T-cell (primary cell): ENCODE results near the gene SDC1. TPM values are rescaled to one million over a fixed set of nuclear protein-coding genes. Genes with fewer than 3 reads are reported as not detected.

Experiments
- ATAC-seq, 4 experiments: fragments of 200-7000 bp in 3 of 4; fragments of 150-1000 bp in 1 of 4; cut with Tn5 transposase; replicated peaks in 1 of 4; 1 replicate in 3 of 4; 2 replicates in 1 of 4; pipeline ENCODE4 v1.10.0; 2021; ENCODE audit warnings: moderate library complexity in 3 of 4, mild to moderate bottlenecking in 2 of 4, moderate number of reproducible peaks in 1 of 4
- CTCF ChIA-PET, 2 donors: fragments of 300-600 bp; sonication (Branson Sonifier 250); formaldehyde crosslinking; loops; one replicate each; lab custom pipeline; 2022; ENCODE audit warnings: antibody characterized with exemption in 2 of 2; lab: Charles Lee
- POLR2A ChIA-PET, 2 donors: fragments of 300-600 bp; sonication (Branson Sonifier 250); formaldehyde crosslinking; loops; one replicate each; lab custom pipeline; 2022; ENCODE audit warnings: antibody characterized with exemption in 2 of 2; lab: Charles Lee
- DNase-seq, 35 experiments: peaks; one replicate each; pipeline versions ENCODE4 v3.0.0 to v3.0.0-alpha.2; 2013 to 2023
- H3K27ac ChIP-seq: one replicate; pipeline ENCODE4 v1.5.1; 2013; ENCODE audit warnings: low read length
- H3K27me3 ChIP-seq, 2 experiments: replicated peaks in 1 of 2; 1 replicate in 1 of 2; 2 replicates in 1 of 2; pipeline versions ENCODE4 v1.6.1 to v1.7.0; 2013; ENCODE audit warnings: low read length in 1 of 2, mixed read lengths in 1 of 2; ENCODE audit not compliant: control insufficient read depth in 2 of 2, insufficient read depth in 2 of 2; ENCODE audit errors: extremely low read depth in 1 of 2
- H3K36me3 ChIP-seq, 2 donors: 1 replicate in 1 of 2; 2 replicates in 1 of 2; pipeline versions ENCODE4 v1.6.1 to v1.7.0; 2013; ENCODE audit warnings: low read length in 1 of 2; ENCODE audit not compliant: control insufficient read depth in 2 of 2, insufficient read depth in 1 of 2; ENCODE audit errors: extremely low read depth in 1 of 2
- H3K4me1 ChIP-seq, 2 experiments: 1 replicate in 1 of 2; 2 replicates in 1 of 2; pipeline versions ENCODE4 v1.6.1 to v1.7.0; 2013; ENCODE audit warnings: low read length in 2 of 2, mixed read lengths in 1 of 2; ENCODE audit not compliant: insufficient read depth in 2 of 2, control insufficient read depth in 1 of 2; ENCODE audit errors: extremely low read depth in 1 of 2
- H3K4me3 ChIP-seq, 2 donors: 1 replicate in 1 of 2; 2 replicates in 1 of 2; pipeline versions ENCODE4 v1.5.1 to v1.7.0; 2013; ENCODE audit warnings: mild to moderate bottlenecking in 2 of 2, low read length in 1 of 2, moderate library complexity in 1 of 2; ENCODE audit not compliant: control insufficient read depth in 1 of 2; ENCODE audit errors: extremely low read depth in 1 of 2
- H3K9me3 ChIP-seq: 2 replicates; pipeline ENCODE4 v1.7.0; 2013
- H3K27ac Mint-ChIP-seq, 2 donors: one replicate each; pipeline ENCODE4 v1.8.0; 2020 to 2021; ENCODE audit warnings: mild to moderate bottlenecking in 2 of 2, mixed read lengths in 2 of 2
- H3K27me3 Mint-ChIP-seq, 2 donors: one replicate each; pipeline ENCODE4 v1.8.0; 2021 to 2022; ENCODE audit warnings: mixed read lengths in 2 of 2
- H3K36me3 Mint-ChIP-seq: one replicate; pipeline ENCODE4 v1.8.0; 2021; ENCODE audit warnings: mixed read lengths
- H3K4me1 Mint-ChIP-seq, 3 donors: one replicate each; pipeline ENCODE4 v1.8.0; 2020 to 2022; ENCODE audit warnings: mixed read lengths in 3 of 3, mild to moderate bottlenecking in 1 of 3
- H3K4me3 Mint-ChIP-seq, 3 donors: one replicate each; pipeline ENCODE4 v1.8.0; 2020 to 2022; ENCODE audit warnings: mild to moderate bottlenecking in 3 of 3, mixed read lengths in 3 of 3, moderate library complexity in 3 of 3
- H3K9me3 Mint-ChIP-seq, 3 donors: one replicate each; pipeline ENCODE4 v1.8.0; 2020 to 2022; ENCODE audit warnings: mixed read lengths in 3 of 3
- WGBS: methylation state at CpG from one replicate; pipeline ENCODE4 v1.1.5; 2013; ENCODE audit warnings: missing lambda C conversion rate; ENCODE audit not compliant: insufficient coverage; 5-methylcytosine and 5-hydroxymethylcytosine counted together
- total RNA-seq, 35 experiments: library from RNA in 6 of 35; stranded (reverse) in 6 of 35; fragments of 120-200 nt in 1 of 35; gene quantifications; one replicate each; pipeline versions ENCODE4 v1.2.1 to v1.2.4 and lab custom pipeline; 2013 to 2026

SDC1 gene
- total RNA-seq, 5 donors from 2014 or later (not counting 1 experiment from before 2014, with no cell fraction given), result 0.82 to 1.2 (median 0.99) TPM; not detected in 2

DNA sequence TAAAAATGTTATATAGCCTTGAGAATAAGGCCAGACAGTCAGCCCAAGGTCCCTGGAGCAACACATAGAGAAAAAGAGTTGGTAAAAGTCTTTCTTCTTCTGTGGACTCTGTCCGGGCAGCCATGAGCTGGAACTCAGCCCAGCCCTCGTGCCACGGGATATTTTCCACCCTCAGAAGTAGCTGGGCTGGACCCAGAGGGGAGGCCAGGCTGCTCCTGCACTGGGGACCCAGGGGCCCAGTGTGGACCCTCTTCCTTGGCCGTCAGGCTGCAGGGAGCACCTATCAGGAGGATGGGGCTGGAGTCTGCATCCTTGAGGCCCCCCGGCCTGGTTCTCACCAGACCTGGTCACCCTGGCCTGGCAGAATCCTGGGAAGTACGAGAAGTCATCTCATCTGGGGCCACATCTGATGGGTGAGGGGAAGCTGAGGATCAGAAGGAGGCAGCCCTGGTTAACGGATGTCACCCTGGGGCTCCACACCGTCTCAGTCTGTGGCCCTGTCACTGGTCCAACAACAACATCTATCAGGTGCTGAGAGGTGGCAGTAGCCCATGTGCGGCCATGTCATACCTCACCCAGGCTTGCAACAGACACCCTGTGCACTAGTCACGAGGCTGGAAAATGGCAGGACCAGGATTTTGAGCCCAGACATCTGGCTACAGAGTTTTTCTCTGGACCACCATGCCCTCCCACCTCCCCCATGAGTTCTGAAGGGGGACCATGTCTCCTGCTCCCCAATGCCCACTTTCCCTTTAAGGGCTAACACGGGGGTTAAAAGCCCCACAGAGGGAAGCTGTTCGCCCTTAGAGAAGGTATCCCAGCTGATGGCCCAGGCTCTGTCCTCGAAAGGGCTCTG is 33.0 kb downstream of the SDC1 start:
- no peak overlapping the region for H3K4me3 ChIP-seq
- Mint-ChIP-seq H3K36me3 (no peaks in the 10 kb centered on the region), H3K4me3 (no peak overlapping the region), H3K27ac (no peak overlapping the region), H3K27me3 (no peaks in the 10 kb centered on the region), H3K9me3 (no peaks in the 10 kb centered on the region), H3K4me1 (no peaks in the 10 kb centered on the region)
- CTCF ChIA-PET, result no interaction called here
- WGBS, result 61% methylated on average over 9 of the region's 13 CpGs
- no peaks in the 10 kb centered on the region for H3K9me3 ChIP-seq
- DNase-seq (no peak), ATAC-seq (no peak)
- H3K27me3 ChIP-seq, result peaks cover 0 to 35% of the 10 kb centered on the region in 2 experiments
- no peak overlapping the region for H3K27ac ChIP-seq
- no peaks in the 10 kb centered on the region for H3K4me1 ChIP-seq
- H3K36me3 ChIP-seq, result no peaks in the 10 kb centered on the region
- POLR2A ChIA-PET, result no interaction called here

DNA sequence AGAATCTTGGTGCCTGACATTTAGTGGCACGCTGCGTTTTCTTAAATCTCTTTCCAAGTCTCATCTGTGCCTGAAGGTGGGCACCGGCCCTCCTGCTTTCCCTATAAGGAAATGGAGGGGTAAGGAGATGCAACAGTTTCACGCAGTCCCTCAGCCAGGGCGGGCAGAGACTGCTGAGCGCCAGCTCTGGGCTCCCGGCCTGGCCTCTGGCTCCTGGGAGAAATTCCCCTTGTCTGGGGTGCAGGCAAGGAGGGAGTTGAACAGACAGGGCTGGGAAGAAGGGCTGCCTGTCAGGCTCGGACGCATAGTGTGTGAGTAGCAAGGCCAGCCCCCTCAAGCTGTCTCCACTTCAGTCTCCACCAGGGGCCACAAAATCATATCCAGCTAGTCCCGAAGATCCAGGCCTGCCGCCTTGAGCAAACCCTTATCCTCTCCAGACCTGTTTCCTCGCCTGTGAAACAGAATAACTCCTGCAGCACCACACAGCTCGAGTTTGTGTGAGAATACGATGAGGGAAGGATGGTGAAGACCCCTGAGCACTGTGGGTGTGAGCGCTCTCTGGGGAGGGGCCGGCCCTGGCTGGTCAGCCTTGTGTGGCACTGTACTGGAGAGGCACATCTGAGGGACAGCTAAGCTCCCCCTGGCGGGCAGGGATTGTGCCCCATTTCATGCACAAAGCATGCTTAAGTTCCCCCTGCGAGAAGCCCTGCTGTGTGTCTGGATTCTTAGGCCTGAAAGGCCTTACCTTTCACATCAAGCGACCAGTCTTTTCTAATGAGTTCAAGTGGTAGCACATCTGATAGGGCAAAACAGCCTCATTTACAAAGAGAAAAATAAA is 33.8 kb downstream of the SDC1 start:
- Mint-ChIP-seq H3K4me1 (no peaks in the 10 kb centered on the region), H3K27me3 (no peaks in the 10 kb centered on the region), H3K9me3 (no peaks in the 10 kb centered on the region), H3K36me3 (no peaks in the 10 kb centered on the region), H3K4me3 (no peak overlapping the region), H3K27ac (no peak overlapping the region)
- H3K4me3 ChIP-seq, result no peak overlapping the region
- no peak overlapping the region for H3K27ac ChIP-seq
- H3K9me3 ChIP-seq, result no peaks in the 10 kb centered on the region
- peaks cover 0 to 42% of the 10 kb centered on the region in 2 experiments for H3K27me3 ChIP-seq
- DNase-seq, result no peak
- no peaks in the 10 kb centered on the region for H3K36me3 ChIP-seq
- CTCF ChIA-PET, result no interaction called here
- no peak for ATAC-seq
- H3K4me1 ChIP-seq, result no peaks in the 10 kb centered on the region
- POLR2A ChIA-PET, result no interaction called here
- WGBS, result 91% methylated on average over 7 of the region's 19 CpGs

DNA sequence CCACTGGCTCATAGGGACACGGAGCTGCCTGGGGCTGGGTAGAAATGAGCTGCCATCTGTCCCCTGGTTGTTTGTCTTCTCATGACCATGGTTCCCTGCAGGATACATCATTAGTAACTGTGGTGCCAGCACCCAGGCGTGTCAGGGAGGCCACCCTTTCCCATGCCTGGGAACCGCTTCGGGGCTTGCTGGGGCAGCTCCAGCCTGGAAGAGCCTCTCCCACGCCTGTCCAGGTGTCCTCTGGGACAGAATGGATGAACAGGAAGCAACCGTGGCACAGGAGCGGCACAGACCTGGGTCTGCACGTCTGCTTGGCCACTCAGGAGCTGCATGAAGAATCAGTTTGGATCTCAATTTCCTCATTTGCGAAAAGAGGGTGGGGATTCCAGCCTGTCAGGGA is 34.8 kb downstream of the SDC1 start:
- Histone ChIP-seq H3K4me3 (no peak overlapping the region), H3K27me3 (peaks cover 0 to 50% of the 10 kb centered on the region in 2 experiments), H3K9me3 (no peaks in the 10 kb centered on the region), H3K27ac (no peak overlapping the region), H3K4me1 (no peaks in the 10 kb centered on the region), H3K36me3 (no peaks in the 10 kb centered on the region)
- no peak overlapping the region for H3K4me3 Mint-ChIP-seq
- no peaks in the 10 kb centered on the region for H3K36me3 Mint-ChIP-seq
- H3K4me1 Mint-ChIP-seq, result no peaks in the 10 kb centered on the region
- H3K27me3 Mint-ChIP-seq, result no peaks in the 10 kb centered on the region
- ATAC-seq (no peak), DNase-seq (no peak)
- WGBS, result 73% methylated on average over 9 of the region's 9 CpGs
- H3K27ac Mint-ChIP-seq, result no peak overlapping the region
- H3K9me3 Mint-ChIP-seq, result no peaks in the 10 kb centered on the region
- ChIA-PET CTCF (no interaction called here), POLR2A (no interaction called here)

DNA sequence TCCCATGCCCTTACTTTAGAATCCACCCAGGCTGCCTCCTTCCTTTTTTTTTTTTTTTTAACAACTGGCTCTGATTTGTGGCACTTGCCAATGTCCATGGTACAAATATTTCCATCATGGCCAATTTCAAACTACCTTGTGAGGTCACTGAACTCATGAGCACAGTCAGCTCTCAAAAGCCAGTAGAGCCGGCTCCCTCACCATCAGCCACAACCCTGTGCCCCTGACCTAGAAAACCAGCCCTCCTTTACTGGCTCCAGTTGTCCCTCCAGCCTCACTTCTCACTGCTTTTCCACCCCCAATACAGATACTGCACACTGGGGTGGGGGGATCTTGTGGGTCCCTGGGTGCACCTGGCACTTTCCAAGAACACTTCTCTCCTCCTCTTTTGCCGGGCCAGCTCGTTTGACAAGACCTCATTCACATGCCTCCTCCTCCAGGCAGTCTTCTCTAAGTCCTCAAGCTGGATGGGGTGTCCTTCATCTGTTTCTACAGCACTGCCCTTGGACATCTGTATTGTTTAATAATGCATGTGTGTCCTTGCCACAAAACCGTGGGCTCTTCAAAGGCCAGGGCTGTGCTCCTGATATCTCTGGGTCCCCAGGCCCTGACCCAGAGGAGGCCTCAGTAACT is 35.5 kb downstream of the SDC1 start:
- DNase-seq (no peak), ATAC-seq (no peak)
- Mint-ChIP-seq H3K36me3 (no peaks in the 10 kb centered on the region), H3K9me3 (no peaks in the 10 kb centered on the region), H3K27ac (no peak overlapping the region), H3K4me3 (no peak overlapping the region), H3K4me1 (no peaks in the 10 kb centered on the region), H3K27me3 (no peaks in the 10 kb centered on the region)
- POLR2A ChIA-PET, result no interaction called here
- WGBS, result 83% methylated on average over 1 of the region's 4 CpGs
- CTCF ChIA-PET, result interaction anchor here (0.7 kb wide), 2 partner anchors 45 to 74 kb away, joined by 3 to 4 read pairs; no protein-coding TSS in a partner anchor
- Histone ChIP-seq H3K36me3 (no peaks in the 10 kb centered on the region), H3K4me3 (no peak overlapping the region), H3K27me3 (peaks cover 0 to 46% of the 10 kb centered on the region in 2 experiments), H3K9me3 (no peaks in the 10 kb centered on the region), H3K4me1 (no peaks in the 10 kb centered on the region), H3K27ac (no peak overlapping the region)

DNA sequence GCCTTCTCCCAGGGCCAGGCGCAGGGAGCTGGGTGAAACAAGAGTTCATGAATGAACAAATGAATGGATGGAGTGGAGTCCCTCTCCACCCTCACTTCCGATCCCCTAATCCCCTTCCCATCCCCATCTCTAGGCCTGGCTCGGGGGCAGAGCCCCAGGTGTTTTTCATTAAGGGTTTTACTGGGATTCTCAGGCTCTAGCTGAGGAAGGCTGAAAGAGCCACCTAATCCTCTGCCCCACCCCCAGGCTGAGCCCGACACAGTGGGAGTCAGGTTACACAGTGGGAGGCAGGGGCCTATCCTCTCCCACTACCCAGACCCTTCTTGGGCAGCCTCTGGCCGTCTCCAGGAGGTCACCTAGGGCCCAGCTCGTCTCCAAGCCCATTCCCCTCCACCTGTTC is 36.1 kb downstream of the SDC1 start:
- Mint-ChIP-seq H3K9me3 (no peaks in the 10 kb centered on the region), H3K27me3 (no peaks in the 10 kb centered on the region), H3K4me3 (no peak overlapping the region), H3K27ac (no peak overlapping the region), H3K4me1 (no peaks in the 10 kb centered on the region), H3K36me3 (no peaks in the 10 kb centered on the region)
- ATAC-seq, result no peak
- POLR2A ChIA-PET, result no interaction called here
- CTCF ChIA-PET, result interaction anchor here (0.7 kb wide), 2 partner anchors 46 to 74 kb away, joined by 3 to 4 read pairs; no protein-coding TSS in a partner anchor
- peaks cover 0 to 44% of the 10 kb centered on the region in 2 experiments for H3K27me3 ChIP-seq
- no peak overlapping the region for H3K27ac ChIP-seq
- no peak overlapping the region for H3K4me3 ChIP-seq
- no peaks in the 10 kb centered on the region for H3K4me1 ChIP-seq
- H3K36me3 ChIP-seq, result no peaks in the 10 kb centered on the region
- WGBS, result 28% methylated on average over 2 of the region's 6 CpGs
- no peak for DNase-seq
- no peaks in the 10 kb centered on the region for H3K9me3 ChIP-seq

DNA sequence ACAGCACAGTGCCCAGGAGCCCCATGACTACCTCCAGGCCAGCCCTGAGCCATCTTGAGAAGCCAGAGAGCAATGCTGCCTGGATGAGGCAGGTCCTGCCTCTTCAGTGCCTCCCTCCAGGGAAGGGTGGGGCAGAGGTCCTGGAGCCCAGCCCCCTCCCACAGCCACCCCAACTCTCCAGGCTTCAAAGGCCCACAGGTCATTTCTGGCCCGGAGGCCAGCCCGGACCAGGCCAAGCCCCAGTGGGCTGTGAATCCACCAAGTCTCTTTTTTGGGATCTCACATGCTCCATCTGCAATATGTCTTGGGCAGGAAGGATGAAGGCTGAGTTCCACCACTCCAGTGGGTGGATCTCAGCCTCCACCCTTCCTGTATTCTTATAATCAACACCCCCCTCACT is 36.7 kb downstream of the SDC1 start:
- Histone ChIP-seq H3K36me3 (no peaks in the 10 kb centered on the region), H3K4me1 (no peaks in the 10 kb centered on the region), H3K27ac (no peak overlapping the region), H3K9me3 (no peaks in the 10 kb centered on the region), H3K4me3 (no peak overlapping the region), H3K27me3 (peaks cover 0 to 44% of the 10 kb centered on the region in 2 experiments)
- ChIA-PET POLR2A (no interaction called here), CTCF (no interaction called here)
- Mint-ChIP-seq H3K27me3 (no peaks in the 10 kb centered on the region), H3K9me3 (no peaks in the 10 kb centered on the region), H3K4me3 (no peak overlapping the region), H3K27ac (no peak overlapping the region), H3K4me1 (no peaks in the 10 kb centered on the region), H3K36me3 (no peaks in the 10 kb centered on the region)
- no peak for ATAC-seq
- DNase-seq, result no peak
- 100% methylated on average over 2 of the region's 2 CpGs for WGBS
